Dermis lymphatic vessel endothelial cell (primary cell): ENCODE measurements around the gene LYSMD3. TPM values are rescaled to one million over a fixed set of nuclear protein-coding genes. Genes with fewer than 3 reads are reported as not detected.

Experiments used
- total RNA-seq: library from RNA; depleted of rRNA; stranded (reverse); fragments of >200 nt; gene quantifications from 2 replicates; pipeline ENCODE4 v1.2.1, GENCODE V29; 2014

Gene LYSMD3
- 16.9 and 19.9 TPM in 2 replicates for total RNA-seq

DNA sequence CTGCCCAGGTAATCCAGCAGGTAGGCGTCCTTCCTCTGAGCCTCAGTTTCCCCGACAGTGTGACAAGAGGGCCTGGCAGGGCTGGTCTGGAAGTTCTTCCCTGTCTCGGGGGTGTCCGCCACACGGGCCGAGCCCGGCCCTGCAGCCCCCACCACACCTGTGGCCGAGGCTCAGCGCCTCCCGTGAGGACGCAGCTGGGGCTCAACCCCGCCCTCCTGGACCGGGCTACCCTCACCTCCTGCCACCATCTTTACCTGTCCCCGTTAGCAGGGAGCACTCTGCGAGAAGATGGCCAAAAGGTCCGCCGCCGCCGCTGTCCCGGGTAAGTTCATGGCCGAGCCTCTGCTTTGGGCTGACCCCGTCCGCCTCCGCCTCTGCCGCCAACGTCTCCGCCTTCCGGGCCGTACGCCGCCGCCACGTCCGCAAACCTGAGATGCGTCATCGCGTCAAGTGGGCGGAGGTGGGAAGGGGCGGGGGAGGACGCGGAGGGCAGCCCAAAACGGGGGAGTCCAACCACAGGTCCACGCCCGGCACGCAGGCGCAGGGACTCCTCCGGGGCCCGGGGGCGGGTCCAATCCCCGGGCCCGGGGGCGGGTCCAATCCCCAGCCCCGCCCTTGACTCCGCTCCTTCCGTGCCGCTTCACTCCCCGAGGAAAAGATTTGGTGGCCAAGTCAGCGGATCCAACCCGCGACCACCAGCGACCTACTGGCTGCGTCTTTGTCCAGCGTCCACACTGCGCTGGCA lies at the start of gene LYSMD3:
LYSMD3 (minus strand) TSS at position 391 of the 745 bp plus-strand sequence. CDS start 4,295 bp downstream, outside the sequence.

DNA sequence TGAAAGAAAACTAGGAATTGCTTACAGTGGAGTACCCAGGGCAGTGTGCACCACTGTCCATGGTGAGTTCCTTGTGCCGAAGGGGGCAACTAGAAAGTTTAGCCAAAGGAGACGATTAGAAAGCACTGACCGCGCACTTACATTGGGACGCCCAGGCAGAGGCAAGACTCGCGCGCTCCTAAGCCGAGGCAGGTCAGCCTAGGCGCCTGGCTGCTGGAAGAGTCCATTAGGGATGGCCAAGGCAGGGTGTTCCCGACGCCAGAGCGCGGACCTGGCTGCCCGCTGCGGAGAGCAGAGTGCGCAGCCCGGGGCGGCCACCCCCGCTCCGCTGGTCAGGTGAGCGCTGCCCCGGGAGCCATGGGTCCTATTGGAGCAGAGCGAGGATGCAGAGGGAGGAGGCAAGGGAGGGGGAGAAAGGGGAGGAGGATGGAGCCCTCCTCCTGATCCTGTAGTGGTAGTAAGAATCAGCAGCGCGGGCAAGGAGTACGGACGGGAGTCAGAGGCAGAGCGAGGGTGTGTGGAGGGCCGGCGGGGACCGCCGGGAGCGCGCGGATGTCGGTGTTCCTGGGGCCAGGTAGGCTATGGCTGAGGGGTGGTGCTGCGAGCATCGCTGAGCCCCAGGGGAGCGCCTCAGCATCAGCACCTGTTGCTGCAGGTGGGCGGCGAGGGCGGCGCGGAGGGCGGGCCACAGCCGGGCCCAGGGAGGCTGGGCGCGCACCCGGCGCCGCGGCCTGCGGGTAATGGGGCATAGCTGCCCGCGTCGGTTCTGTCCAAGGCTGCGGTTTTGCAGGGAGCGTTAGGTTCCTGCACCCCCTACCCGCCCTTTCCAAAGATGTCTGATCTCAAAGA lies 29.2 kb upstream of the LYSMD3 start, which contains the start of gene ADGRV1:
ADGRV1 (plus strand) TSS at position 454 of the 849 bp plus-strand sequence; CDS start at position 553, 99 bp downstream.

DNA sequence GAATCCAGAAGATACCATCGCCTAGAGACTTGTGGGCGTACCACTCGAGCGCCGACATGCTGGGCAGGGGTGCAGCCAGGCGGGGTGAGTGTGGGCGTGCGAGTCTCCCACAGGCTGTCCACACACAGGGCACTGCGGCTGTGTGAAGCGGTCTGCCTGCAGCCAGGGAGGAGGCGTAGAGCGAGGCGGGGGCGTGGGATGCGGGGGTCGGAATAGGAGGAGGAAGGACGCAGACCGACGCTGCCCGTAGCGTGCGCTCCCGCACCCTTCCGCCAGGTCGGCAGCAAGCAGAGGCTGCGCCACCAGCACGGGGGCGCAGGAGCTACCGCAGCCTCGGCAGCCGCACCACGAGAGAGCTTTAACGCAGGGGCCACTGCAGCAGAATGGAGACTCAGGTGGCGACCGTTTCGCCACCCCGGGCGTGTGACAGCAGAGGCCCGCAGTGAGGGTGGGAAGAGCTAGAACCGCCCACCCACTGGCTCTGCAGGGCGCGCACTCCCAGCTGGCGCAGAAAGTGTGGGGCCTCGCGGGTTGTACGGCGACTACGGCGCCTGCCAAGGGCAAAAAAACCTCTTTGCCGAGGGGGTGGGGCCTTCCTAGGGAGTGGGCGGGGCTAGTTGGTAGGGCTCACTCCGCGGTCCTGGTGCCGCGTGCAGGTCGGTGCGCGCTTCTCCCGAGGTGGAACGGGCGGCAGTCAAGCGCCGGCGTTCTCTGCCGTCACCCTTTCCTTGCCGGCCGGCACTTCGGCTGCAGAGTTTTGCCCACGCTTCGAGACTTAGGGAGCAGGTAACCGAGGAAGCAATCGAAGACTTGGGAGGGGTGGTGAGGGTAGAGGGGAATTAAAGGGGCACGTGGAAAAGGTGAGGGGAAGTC lies 54.9 kb downstream of the LYSMD3 start, which contains the start of the genes MBLAC2 and POLR3G:
MBLAC2 (minus strand) TSS at position 537 of the 873 bp plus-strand sequence; CDS start at position 58, 479 bp downstream.
POLR3G (plus strand) TSS at position 630 of the 873 bp plus-strand sequence. CDS start 10,704 bp downstream, outside the sequence.

Other genes with a start within 250 kb of the LYSMD3 start
- gene CETN3, start 119.8 kb downstream of the LYSMD3 start, total RNA-seq, result 3.4 and 7.3 TPM in 2 replicates
- 4.9 and 5.9 TPM in 2 replicates for gene MBLAC2, start 54.8 kb downstream of the LYSMD3 start, total RNA-seq
- 2.3 and 3.1 TPM in 2 replicates for gene POLR3G, start 54.7 kb downstream of the LYSMD3 start, total RNA-seq
- 0.11 and 0.17 TPM in 2 replicates for gene ADGRV1, start 29.2 kb upstream of the LYSMD3 start, total RNA-seq